KMS-11 (cell line): ENCODE measurements around the gene ENOX1.

Source experiments
- H2AFZ ChIP-seq: fragments of 200-600 bp; sonication (generic); 2 replicates; pipeline ENCODE4 v1.6.1; 2016; ENCODE audit warnings: antibody characterized with exemption, mixed run types, low read depth
- H3K27ac ChIP-seq: fragments of 200-600 bp; sonication (generic); 2 replicates; pipeline ENCODE4 v1.6.1; 2016; ENCODE audit warnings: mild to moderate bottlenecking, mixed run types
- H3K27me3 ChIP-seq: fragments of 200-600 bp; sonication (generic); 2 replicates; pipeline ENCODE4 v1.6.1; 2017; ENCODE audit warnings: mild to moderate bottlenecking, low read depth, mixed run types, moderate library complexity; ENCODE audit not compliant: insufficient read depth
- H3K36me3 ChIP-seq: fragments of 200-600 bp; sonication (generic); 2 replicates; pipeline ENCODE4 v1.6.1; 2017; ENCODE audit warnings: mild to moderate bottlenecking, mixed run types; ENCODE audit not compliant: insufficient read depth
- H3K4me1 ChIP-seq: fragments of 200-600 bp; sonication (generic); 2 replicates; pipeline ENCODE4 v1.6.1; 2016; ENCODE audit warnings: mild to moderate bottlenecking, low read depth, mixed run types; ENCODE audit not compliant: poor library complexity, severe bottlenecking
- H3K4me2 ChIP-seq: fragments of 200-600 bp; sonication (generic); 2 replicates; pipeline ENCODE4 v1.7.0; 2016; ENCODE audit warnings: mild to moderate bottlenecking, mixed run types
- H3K4me3 ChIP-seq: fragments of 200-600 bp; sonication (generic); IDR thresholded peaks from 2 replicates; pipeline ENCODE4 v1.6.1; 2017; ENCODE audit warnings: low read depth, low read length, mixed read lengths; ENCODE audit not compliant: insufficient read depth
- H3K79me2 ChIP-seq: fragments of 200-600 bp; sonication (generic); 2 replicates; pipeline ENCODE4 v1.6.1; 2016; ENCODE audit warnings: low read depth, mixed run types; ENCODE audit not compliant: insufficient read depth
- H3K9ac ChIP-seq: fragments of 200-600 bp; sonication (generic); 2 replicates; pipeline ENCODE4 v1.6.1; 2016; ENCODE audit warnings: mild to moderate bottlenecking, mixed run types
- H4K20me1 ChIP-seq: fragments of 200-600 bp; sonication (generic); 2 replicates; pipeline ENCODE4 v1.6.1; 2016; ENCODE audit warnings: mild to moderate bottlenecking, mixed run types; ENCODE audit not compliant: insufficient read depth
- CTCF ChIP-seq: fragments of 200-600 bp; sonication (generic); conservative IDR thresholded peaks from 2 replicates; pipeline ENCODE4 v1.6.1; 2017; ENCODE audit warnings: low read depth, mild to moderate bottlenecking, antibody characterized with exemption, low read length, moderate library complexity, mixed read lengths

The ENOX1 gene

GRCh38 chr13:43776006-43776405 lies 10.8 kb downstream of the ENOX1 start:
- no peaks in the 10 kb centered on the region for H3K36me3 ChIP-seq
- no peak overlapping the region for H3K27ac ChIP-seq
- H3K4me1 ChIP-seq = no peaks in the 10 kb centered on the region
- no peak overlapping the region for H3K9ac ChIP-seq
- no peak overlapping the region for H3K4me2 ChIP-seq
- no peaks in the 10 kb centered on the region for H3K79me2 ChIP-seq
- H4K20me1 ChIP-seq = no peaks in the 10 kb centered on the region
- TF ChIP-seq CTCF = no peak
- H2AFZ ChIP-seq = no peak overlapping the region
- H3K4me3 ChIP-seq = no peak overlapping the region
- no peaks in the 10 kb centered on the region for H3K27me3 ChIP-seq

- no peak for TF ChIP-seq CTCF
Observed at GRCh38 chr13:43773602-43774001, 13.2 kb downstream of the ENOX1 start.

GRCh38 chr13:43770871-43771270 lies 15.9 kb downstream of the ENOX1 start:
- Histone ChIP-seq H3K4me2 (no peak overlapping the region), H3K36me3 (no peaks in the 10 kb centered on the region), H3K27ac (no peak overlapping the region), H4K20me1 (no peaks in the 10 kb centered on the region), H3K4me3 (no peak overlapping the region), H3K9ac (no peak overlapping the region), H3K79me2 (no peaks in the 10 kb centered on the region), H3K27me3 (no peaks in the 10 kb centered on the region), H2AFZ (no peak overlapping the region), H3K4me1 (peaks cover 13% of the 10 kb centered on the region)
- no peak for TF ChIP-seq CTCF

More at GRCh38 chr13:43773602-43774001, 13.2 kb downstream of the ENOX1 start:
- Histone ChIP-seq H3K9ac (no peak overlapping the region), H3K36me3 (no peaks in the 10 kb centered on the region), H3K27ac (no peak overlapping the region), H2AFZ (no peak overlapping the region), H3K4me2 (no peak overlapping the region), H3K4me3 (no peak overlapping the region), H3K4me1 (peaks cover 13% of the 10 kb centered on the region), H3K79me2 (no peaks in the 10 kb centered on the region), H4K20me1 (no peaks in the 10 kb centered on the region), H3K27me3 (no peaks in the 10 kb centered on the region)

GRCh38 chr13:43769529-43769928 lies 17.2 kb downstream of the ENOX1 start:
- H3K79me2 ChIP-seq = no peaks in the 10 kb centered on the region
- no peak overlapping the region for H3K4me2 ChIP-seq
- H3K9ac ChIP-seq = no peak overlapping the region
- no peak overlapping the region for H3K27ac ChIP-seq
- H3K36me3 ChIP-seq = no peaks in the 10 kb centered on the region
- H3K27me3 ChIP-seq = no peaks in the 10 kb centered on the region
- TF ChIP-seq CTCF = no peak
- no peak overlapping the region for H2AFZ ChIP-seq
- no peak overlapping the region for H3K4me3 ChIP-seq
- H4K20me1 ChIP-seq = no peaks in the 10 kb centered on the region
- H3K4me1 ChIP-seq = peaks cover 13% of the 10 kb centered on the region
